Transverse colon (tissue), 4 donors: ENCODE data around the gene RGL4. TPM values are rescaled to one million over a fixed set of nuclear protein-coding genes. Genes with fewer than 3 reads are reported as not detected.
"Not testable (repeated sequence)": the region's sequence is repeated elsewhere in the genome, so short reads cannot be mapped to it uniquely, and the experiment has no call there.

ENCODE experiments used
- DNase-seq: peaks from one replicate; pipeline ENCODE4 v3.0.0-alpha.2; 2019
- H3K27ac ChIP-seq, 4 donors: fragments of 200-600 bp; sonication (generic); 2 replicates each; pipeline ENCODE4 v1.5.1; 2016 to 2018; ENCODE audit warnings: inconsistent platforms in 4 of 4
- H3K27me3 ChIP-seq: fragments of 200-600 bp; sonication (generic); 2 replicates; pipeline ENCODE4 v1.5.1; 2017; ENCODE audit warnings: inconsistent platforms
- H3K36me3 ChIP-seq, 4 donors: fragments of 200-600 bp; sonication (generic); 2 replicates each; pipeline ENCODE4 v1.5.1; 2017 to 2019; ENCODE audit warnings: inconsistent platforms in 4 of 4
- H3K4me1 ChIP-seq, 4 donors: fragments of 200-600 bp; sonication (generic); 2 replicates each; pipeline ENCODE4 v1.5.1; 2017 to 2020; ENCODE audit warnings: inconsistent platforms in 4 of 4
- H3K4me3 ChIP-seq, 4 donors: fragments of 200-600 bp; sonication (generic); 1 replicate in 1 of 4; 2 replicates in 3 of 4; pipeline versions ENCODE4 v1.5.1 to v1.6.1; 2017 to 2019; ENCODE audit warnings: inconsistent platforms in 4 of 4
- H3K9me3 ChIP-seq, 2 donors: fragments of 200-600 bp; sonication (generic); 2 replicates each; pipeline ENCODE4 v1.5.1; 2017 to 2019; ENCODE audit warnings: inconsistent platforms in 2 of 2
- EP300 ChIP-seq: sonication (generic); formaldehyde crosslinking; IDR thresholded peaks from one replicate; pipeline ENCODE4 v1.6.1; 2017; ENCODE audit warnings: antibody characterized with exemption, low read depth
- POLR2A ChIP-seq: fragments of 450-650 bp; IDR thresholded peaks from one replicate; pipeline ENCODE4 v1.6.1; 2016; ENCODE audit warnings: antibody characterized with exemption, mild to moderate bottlenecking, moderate library complexity
- POLR2AphosphoS5 ChIP-seq, 3 donors: sonication (generic); formaldehyde crosslinking; IDR thresholded peaks; one replicate each; pipeline ENCODE4 v1.6.1; 2016; ENCODE audit warnings: antibody characterized with exemption in 3 of 3
- WGBS, 2 donors: methylation state at CpG; one replicate each; pipeline ENCODE4 v1.1.5; 2018; ENCODE audit warnings: low coverage in 1 of 2; 5-methylcytosine and 5-hydroxymethylcytosine counted together
- in situ Hi-C, 4 donors: fragments of 200-750 bp; cut with MboI; loops; one replicate each; pipeline versions ENCODE4 v1.15.0 to v1.15.1; 2017; ENCODE audit warnings: low sequenced_read_pairs in 3 of 4, low pct_ligation_motif_present in 1 of 4, low pct_unique_long_range_greater_than_20kb in 1 of 4
- intact Hi-C: fragments of 100-400 bp; cut with DNase I; formaldehyde crosslinking; loops from one replicate; pipeline ENCODE4 v1.15.1; 2023; ENCODE audit warnings: low total_unique reads
- total RNA-seq, 4 donors: library from RNA; depleted of rRNA; stranded (reverse); fragments of >200 nt; gene quantifications; one replicate each; pipeline ENCODE4 v1.1.0, GENCODE V29; 2016
- TF ChIP-seq, protein P1 (sequence below), 5 experiments: fragments of 200-600 bp in 3 of 5; fragments of 450-650 bp in 2 of 5; sonication (generic) in 3 of 5; IDR thresholded peaks; 1 replicate in 2 of 5; 2 replicates in 3 of 5; pipeline ENCODE4 v1.5.1; 2016 to 2017; ENCODE audit warnings: antibody characterized with exemption in 5 of 5, inconsistent platforms in 3 of 5, mild to moderate bottlenecking in 2 of 5, moderate library complexity in 1 of 5

Gene RGL4, protein sequence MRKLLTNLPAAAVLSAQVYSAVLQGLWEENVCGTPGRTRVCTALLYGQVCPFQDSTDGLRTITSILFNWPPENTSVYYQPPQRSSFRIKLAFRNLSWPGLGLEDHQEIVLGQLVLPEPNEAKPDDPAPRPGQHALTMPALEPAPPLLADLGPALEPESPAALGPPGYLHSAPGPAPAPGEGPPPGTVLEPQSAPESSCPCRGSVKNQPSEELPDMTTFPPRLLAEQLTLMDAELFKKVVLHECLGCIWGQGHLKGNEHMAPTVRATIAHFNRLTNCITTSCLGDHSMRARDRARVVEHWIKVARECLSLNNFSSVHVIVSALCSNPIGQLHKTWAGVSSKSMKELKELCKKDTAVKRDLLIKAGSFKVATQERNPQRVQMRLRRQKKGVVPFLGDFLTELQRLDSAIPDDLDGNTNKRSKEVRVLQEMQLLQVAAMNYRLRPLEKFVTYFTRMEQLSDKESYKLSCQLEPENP
- total RNA-seq: 1 to 10 TPM in 1 of 4 donors, under 1 TPM in 1, not detected in 2; 0.82 to 1.1 TPM

DNA sequence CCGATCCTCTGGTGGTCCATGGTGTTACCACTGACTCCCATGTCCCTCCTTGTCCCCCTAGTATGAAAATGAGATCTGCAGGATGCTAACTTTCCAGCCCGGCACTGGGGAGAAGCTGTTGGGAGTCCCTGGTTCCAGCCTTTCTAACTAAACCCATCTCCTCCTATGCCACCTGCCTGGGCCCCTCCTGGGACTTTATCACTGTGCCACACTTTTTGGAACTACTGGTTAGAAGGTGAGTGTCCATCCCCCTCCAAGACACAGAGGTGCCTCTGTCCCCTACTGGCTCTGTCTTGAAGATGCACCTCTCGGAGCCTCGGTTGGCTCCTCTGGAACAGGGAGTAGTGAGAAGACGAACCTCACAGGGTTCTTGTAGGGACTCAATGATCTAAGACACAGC lies at the start of gene RGL4:
Gene RGL4 (plus strand): TSS at position 301 of the 400 bp plus-strand sequence. CDS start 1,018 bp downstream, outside the sequence.
- 93% methylated on average over 5 of the region's 5 CpGs; no CpG with 5 or more reads in 1 of the 2 donors for WGBS, 2 donors
- Histone ChIP-seq H3K4me1 (no peaks in the 10 kb centered on the region), H3K27me3 (no peaks in the 10 kb centered on the region), H3K9me3 (no peaks in the 10 kb centered on the region), H3K27ac (no peak within 1 kb of the TSS), H3K4me3 (no peak within 1 kb of the TSS), H3K36me3 (peaks cover 0 to 16% (median 5%) of the 10 kb centered on the region in 4 donors)
- in situ Hi-C loops (no loop called here), intact Hi-C loops (no loop called here)
- TF ChIP-seq, protein P1, sequence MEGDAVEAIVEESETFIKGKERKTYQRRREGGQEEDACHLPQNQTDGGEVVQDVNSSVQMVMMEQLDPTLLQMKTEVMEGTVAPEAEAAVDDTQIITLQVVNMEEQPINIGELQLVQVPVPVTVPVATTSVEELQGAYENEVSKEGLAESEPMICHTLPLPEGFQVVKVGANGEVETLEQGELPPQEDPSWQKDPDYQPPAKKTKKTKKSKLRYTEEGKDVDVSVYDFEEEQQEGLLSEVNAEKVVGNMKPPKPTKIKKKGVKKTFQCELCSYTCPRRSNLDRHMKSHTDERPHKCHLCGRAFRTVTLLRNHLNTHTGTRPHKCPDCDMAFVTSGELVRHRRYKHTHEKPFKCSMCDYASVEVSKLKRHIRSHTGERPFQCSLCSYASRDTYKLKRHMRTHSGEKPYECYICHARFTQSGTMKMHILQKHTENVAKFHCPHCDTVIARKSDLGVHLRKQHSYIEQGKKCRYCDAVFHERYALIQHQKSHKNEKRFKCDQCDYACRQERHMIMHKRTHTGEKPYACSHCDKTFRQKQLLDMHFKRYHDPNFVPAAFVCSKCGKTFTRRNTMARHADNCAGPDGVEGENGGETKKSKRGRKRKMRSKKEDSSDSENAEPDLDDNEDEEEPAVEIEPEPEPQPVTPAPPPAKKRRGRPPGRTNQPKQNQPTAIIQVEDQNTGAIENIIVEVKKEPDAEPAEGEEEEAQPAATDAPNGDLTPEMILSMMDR (IDR thresholded peaks at IDR 0.05): no peak
- TF ChIP-seq POLR2AphosphoS5 (IDR thresholded peaks at IDR 0.05) (no peak), POLR2A (no peak), EP300 (no peak)
- no peak for DNase-seq

DNA sequence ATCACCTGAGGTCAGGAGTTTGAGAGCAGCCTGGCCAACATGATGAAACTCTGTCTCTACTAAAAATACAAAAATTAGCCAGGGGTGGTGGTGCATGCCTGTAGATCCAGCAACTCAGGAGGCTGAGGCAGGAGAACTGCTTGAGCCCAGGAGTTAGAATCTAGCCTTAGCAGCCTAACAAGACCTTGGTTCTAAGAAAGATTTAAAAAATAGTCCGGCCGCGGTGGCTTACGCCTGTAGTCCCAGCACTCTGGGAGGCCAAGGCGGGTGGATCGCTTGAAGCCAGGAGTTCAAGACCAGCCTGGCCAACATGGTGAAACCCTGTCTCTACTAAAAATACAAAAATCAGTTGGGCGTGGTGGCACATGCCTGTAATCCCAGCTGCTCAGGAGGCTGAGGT lies 44.3 kb upstream of the RGL4 start:
- H3K9me3 ChIP-seq, DNase-seq, in situ Hi-C loops, H3K4me3 ChIP-seq, H3K36me3 ChIP-seq, intact Hi-C loops, H3K27ac ChIP-seq, H3K27me3 ChIP-seq, H3K4me1 ChIP-seq: not testable (repeated sequence)
- 60 to 94% methylated on average over 1 to 7 of the region's 7 CpGs for WGBS, 2 donors

DNA sequence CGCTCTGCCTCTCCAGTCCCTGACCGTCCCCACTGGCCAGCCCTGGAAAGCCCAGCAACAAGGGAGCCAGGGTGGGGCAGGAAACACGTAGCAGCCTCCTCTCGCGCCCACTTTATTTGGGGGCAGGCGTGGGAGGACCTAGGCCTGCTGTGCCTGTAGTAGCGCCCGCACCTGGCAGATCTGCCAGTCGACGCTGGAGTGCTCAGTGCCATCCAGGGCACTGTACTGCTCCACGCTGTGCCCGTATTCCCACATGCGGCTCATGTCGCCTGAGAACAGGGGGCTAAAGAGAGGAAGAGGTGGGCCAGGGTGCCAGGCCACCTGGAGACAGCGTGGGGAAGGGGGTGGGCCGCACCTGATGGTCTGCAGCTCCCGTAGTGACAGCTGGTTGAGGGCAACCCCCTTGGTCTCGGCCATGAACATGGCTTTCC lies 41.7 kb upstream of the RGL4 start:
- TF ChIP-seq EP300 (no peak), POLR2A (no peak), POLR2AphosphoS5 (IDR thresholded peaks at IDR 0.05) (no peak)
- TF ChIP-seq, protein P1 (IDR thresholded peaks at IDR 0.05): no peak
- no peak for DNase-seq
- intact Hi-C loops: no loop called here
- Histone ChIP-seq H3K4me3 (no peak overlapping the region), H3K27me3 (no peaks in the 10 kb centered on the region), H3K9me3 (no peaks in the 10 kb centered on the region), H3K36me3 (no peaks in the 10 kb centered on the region), H3K27ac (no peak overlapping the region), H3K4me1 (no peaks in the 10 kb centered on the region)
- in situ Hi-C loops: no loop called here
- WGBS, 2 donors: 86 to 93% methylated on average over 5 to 18 of the region's 18 CpGs

DNA sequence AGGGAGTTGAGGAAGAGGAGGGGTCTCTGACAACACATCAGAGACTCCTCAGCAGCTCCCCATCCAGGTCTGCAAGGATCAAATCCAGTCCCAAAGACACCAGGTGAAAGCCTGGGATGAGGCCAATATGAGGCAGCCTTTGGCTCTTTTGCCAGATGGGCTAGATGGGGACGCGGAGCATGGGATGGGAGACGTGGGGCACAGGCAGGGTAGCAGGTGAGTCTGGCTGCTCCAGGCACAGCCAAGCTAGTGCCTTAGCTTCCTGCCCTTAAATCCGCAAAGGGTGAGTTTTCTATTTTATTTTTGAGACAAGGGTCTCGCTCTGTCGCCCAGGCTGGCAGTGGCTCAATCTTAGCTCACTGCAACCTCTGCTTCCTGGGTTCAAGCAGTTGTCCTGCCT lies 39.1 kb upstream of the RGL4 start:
- no peaks in the 10 kb centered on the region for H3K4me1 ChIP-seq
- TF ChIP-seq POLR2AphosphoS5 (IDR thresholded peaks at IDR 0.05): no peak
- no peak for TF ChIP-seq EP300
- no peak for TF ChIP-seq POLR2A
- TF ChIP-seq, protein P1 (IDR thresholded peaks at IDR 0.05): no peak
- DNase-seq: no peak
- in situ Hi-C loops: no loop called here
- intact Hi-C loops: no loop called here
- H3K36me3 ChIP-seq: no peaks in the 10 kb centered on the region
- no peaks in the 10 kb centered on the region for H3K9me3 ChIP-seq
- 92% methylated on average over 6 of the region's 6 CpGs; no CpG with 5 or more reads in 1 of the 2 donors for WGBS, 2 donors
- no peaks in the 10 kb centered on the region for H3K27me3 ChIP-seq
- H3K4me3 ChIP-seq: no peak overlapping the region
- H3K27ac ChIP-seq: no peak overlapping the region
